HG03095 (cell line): ENCODE measurements around the gene CLN3.
"Not testable (repeated sequence)": the region's sequence is repeated elsewhere in the genome, so short reads cannot be mapped to it uniquely, and the experiment has no call there.

ENCODE experiments used
- ATAC-seq: cut with Tn5 transposase; IDR thresholded peaks from one replicate; pipeline ENCODE4 v1.9.1; 2021; ENCODE audit warnings: moderate library complexity; ENCODE audit not compliant: unreplicated experiment

Gene CLN3

DNA sequence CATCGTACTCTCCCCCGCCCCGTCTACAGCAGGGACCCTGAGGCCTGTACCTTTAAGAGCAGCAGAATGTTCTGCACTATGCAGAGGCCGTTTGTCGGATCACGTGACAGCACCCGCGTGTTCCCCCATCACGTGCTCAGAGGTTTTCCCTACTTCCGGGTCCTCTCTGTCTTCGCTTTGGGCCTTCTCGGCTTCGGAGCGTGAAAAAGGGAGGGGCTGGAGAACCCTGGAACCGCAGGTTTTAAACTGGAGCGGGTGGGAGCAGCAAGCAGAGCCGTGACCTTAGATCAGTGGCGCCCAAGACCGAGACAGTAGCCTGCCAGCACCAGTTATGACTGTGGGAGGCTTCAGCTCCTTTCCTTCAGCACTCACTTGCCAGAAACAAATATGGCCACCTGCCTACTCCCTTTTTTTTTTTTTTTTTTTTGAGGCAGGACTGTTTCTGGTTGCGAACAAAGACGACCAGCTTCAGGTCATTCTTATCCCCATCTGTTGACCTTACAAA lies at the start of gene CLN3:
TSS of gene CLN3 (minus strand) at position 105 of the 505 bp plus-strand sequence. CDS start 315 bp downstream, outside the sequence.
- ATAC-seq = peak; percentile 53

DNA sequence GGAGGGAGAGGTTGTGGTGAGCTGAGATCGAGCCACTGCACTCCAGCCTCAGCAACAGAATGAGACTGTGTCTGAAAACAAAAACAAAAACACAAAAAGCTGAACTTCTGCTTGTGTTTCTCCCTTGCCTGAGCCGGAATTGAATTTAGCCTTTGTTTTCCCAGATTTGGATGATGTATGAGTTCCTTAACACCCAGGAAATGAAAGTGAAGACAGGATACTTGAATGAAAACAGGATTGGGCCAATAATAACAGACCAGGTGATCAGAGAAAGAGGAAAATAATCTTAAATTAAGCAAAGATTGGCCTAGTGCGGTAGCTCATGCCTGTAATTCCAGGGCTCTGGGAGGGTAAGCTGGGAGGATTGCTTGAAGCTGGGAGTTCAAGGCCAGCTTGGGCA lies 48.5 kb upstream of the CLN3 start:
- ATAC-seq = no peak

DNA sequence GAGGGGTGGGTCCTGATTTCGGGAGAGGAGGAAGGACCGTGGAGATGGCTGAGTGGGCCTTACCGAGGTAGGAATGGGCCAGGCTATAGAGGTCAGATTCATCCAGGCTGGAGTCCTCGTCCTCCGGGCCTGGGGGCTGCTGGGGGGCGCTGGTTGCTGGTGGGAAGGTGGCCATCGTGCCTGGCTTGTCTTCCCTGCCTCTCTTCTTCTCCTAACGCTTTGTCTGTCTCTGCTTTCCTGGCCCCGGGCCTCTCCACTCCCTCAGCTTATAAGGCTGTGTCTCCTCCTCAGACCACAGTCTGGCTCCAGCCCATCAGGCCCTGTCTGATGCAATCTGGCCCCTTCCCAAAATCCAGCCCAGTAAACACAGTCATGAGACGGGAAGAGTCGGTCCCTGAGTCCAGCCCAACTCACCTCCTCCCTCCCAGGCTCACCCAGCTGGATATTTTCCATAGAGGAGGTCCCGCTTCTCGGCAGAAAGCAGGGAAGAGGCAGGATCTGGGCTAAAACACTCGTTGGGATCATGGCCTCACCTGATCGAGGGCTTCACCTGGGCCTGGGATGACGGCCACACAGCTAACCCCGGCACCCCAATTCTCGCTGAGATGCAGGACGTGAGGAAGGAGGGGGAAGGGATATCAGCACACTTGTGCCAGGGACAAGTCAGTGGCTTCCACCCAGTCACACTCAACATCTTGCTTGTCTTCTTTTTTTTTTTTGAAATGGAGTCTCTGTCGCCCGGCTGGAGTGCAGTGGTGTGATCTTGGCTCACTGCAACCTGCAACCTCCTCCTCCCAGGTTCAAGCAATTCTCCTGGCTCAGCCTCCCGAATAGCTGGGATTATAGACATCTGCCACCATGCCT lies 47.1 kb upstream of the CLN3 start, which contains the start of gene NUPR1:
TSS of gene NUPR1 (minus strand) at position 242 of the 864 bp plus-strand sequence. CDS start at position 175, 67 bp downstream.
- ATAC-seq = no peak

DNA sequence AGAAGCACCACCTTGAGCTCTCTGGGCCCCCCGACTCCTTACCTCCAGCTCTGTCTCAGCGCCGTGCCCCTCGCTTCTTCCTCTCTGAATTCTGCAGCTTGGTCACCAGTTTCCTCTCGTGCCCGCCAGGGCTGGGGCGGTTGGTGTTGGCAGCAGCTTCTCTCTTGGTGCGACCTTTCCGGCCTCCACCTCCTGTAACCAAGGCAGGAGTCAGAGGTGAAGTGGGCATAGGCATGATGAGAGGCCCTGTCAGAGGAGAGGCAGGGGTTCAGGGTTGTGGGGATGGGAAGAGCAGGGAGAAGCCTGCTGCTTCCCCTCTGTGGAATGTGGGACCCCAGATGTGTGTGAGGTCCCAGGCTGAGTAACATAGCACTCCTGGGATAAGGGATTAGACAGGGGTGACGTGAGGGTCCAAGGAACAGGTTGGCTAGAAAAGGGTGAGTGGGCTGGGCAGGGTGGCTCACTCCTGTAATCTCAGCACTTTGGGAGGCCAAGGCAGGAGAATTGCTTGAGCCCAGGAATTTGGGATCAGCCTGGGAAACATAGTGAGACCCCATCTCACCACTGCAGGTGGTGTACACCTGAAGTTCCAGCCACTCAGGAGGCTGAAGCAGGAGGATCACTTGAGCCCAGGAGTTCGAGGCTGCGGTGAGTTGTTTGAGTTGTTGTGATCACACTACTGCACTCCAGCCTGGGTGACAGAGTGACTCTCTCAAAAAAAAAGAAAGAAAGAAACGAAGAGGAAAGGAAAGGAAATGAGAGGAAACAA lies 46.3 kb upstream of the CLN3 start:
- ATAC-seq = no peak

DNA sequence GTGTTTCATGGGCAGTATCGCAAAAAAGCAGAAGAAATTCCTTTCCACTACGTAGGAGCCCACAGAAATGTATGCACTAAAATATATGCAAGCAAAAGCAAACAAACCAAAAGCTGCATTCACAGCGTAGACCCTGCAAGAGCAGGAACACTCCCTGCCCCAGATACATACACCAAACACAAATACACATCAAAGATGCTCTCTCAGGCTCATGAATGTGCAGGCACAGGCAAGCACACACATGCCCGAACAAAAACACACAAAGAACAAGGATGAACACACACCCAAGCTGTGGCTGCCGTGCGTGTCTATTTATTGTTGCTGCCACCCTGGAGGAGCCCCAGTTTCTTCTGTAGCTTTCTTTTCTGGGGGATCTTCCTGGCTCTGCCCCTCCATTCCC lies 45.2 kb upstream of the CLN3 start:
- ATAC-seq = no peak

DNA sequence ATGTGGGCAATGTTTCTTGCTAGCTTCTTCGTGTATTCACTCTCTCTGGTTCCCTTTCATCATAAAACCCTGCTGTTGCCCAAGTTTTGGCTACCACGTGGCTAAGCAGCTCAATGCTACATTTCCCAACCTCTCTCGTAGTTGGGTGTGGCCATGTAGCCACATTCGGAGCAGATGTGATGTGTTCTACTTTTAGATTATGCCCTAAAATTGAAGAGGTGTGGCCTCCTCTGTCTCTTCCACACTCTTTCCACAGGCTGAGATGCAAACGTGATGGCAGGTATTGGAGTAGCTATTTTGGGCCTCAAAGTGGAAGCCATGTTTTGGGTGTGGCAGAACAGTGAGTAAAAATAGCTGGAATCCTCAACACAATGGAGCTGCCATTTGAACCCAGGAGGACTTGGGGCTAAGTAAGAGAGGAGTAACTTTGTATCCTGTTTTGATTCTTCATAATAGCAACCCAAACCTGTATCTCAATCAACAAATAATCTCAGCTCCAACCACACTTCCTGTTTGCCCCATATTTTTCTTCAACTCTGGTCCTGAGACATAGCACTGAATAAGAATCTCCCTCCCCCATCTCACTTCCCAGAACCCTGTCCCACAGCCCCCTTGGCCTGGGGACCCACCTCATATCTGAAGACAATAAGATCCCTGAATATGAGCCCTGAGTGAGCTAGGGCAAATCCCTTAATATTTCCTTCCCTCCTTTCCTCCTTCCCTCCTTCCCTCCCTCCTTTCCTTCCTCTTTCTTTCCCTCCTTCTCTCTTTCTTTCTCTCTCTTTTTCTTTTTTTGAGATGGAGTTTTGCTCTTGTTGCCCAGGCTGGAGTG lies 42.9 kb upstream of the CLN3 start:
- no peak for ATAC-seq

DNA sequence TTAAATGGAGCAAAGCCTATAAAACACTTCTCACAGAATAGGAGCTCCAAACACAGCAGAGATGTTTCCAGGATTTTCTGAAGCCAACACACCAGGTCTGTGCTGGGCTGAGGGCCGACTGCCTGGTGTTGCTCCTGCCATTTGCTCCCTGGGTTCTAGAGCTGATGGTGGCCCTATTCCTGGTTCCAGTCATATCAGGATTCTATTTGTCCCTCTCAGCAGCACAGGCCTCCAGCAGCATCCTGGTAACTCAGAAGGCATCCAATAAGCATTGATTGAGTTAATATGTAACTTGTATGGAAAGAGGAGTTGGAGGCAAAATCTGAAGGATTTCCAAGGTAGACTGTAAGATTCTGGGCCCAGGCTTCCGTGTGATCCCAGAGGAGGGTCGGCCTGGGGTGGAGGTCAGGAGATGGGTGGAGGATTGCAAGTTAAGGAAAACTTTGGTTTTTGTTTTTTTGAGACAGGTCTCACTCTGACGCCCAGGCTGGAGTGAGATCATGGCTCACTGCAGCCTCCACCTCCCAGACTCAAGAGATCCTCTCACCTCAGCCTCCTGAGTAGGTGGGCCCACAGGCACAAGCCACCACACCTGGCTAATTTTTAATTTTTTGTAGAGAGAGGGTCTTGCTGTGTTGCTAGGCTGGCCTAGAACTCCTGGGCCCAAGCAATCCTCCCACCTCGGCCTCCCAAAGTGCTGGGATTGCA lies 41.2 kb upstream of the CLN3 start:
- no peak for ATAC-seq

DNA sequence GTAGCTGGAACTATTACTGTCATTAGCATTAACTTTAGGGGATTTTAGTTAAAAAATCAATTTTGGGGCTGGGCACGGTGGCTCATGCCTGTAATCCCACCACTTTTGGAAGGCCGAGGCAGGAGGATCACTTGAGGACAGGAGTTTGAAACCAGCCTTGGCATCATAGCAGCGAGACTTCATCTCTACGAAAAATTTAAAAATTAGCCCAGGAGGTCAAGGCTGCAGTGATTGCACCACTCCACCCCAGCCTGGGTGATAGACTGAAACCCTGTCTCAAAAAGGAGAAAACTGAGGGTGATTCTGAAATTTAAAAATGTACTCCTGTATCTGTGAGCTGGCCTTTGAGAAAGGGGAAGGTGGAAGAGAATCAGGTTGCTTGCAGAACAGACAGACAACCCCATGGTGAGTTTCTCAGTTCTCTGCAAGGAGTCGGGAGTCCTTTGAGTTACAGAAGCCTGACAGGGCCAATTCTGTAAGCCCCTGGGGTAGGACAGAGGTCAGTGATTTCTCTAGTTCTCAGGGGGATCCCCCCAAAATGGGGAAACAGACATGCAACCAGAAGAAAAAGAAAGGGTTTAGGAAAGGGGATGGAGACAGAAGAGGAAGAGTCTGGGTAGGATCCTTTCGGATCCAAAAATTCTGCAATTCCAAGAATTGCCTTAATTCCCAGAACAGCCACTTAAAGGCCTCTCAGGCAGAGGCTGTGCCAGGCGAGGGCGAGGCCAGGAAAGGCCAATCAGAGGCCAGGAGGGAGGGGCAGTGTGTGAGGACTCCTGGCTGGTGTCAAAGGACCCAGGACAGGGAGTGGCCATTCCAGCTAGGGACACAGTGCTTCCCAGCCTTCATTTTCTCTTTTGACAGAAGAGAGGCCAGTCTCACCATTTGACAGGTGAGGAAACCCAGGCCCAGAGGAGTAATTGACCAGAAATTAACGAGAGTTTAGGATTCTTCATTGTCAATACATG lies 40.2 kb upstream of the CLN3 start:
- ATAC-seq = no peak

DNA sequence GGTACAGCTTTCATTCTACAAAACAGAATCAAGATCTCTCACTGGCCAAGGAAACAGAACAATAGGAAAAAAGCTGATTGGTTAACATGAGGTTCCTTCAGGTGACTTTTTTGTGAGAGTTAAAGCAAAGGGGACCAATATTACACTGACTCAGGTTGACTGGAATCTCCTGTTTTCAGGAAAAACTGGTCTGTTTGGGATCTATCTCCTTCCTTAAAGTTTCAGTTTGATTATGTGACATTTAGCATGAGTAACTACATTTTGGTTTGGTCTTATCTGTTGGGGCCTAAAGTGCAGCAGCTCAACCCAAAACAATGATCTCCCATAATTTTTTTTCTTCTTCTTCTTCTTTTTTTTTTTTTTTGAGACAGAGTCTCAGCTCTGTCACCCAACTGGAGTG lies 37.2 kb upstream of the CLN3 start:
- no peak for ATAC-seq

DNA sequence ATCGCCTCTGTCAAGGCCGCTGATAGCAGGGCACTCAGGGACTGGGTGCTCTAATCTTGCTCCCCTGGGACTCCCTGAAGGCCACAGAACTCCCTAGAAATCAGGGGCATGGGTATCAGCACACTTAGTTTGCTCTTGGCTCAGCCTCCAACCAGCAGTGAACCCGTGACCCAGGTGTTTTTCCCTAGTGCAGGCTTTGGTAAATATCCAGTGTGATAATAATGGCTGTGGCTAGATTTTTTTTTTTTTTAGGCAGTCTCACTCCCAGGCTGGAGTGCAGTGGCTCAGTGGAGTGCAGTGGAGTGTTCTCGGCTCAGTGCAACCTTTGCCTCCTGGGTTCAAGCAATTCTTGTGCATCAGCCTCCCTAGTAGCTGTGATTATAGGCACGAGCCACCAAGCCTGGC lies 36.6 kb upstream of the CLN3 start:
- no peak for ATAC-seq

DNA sequence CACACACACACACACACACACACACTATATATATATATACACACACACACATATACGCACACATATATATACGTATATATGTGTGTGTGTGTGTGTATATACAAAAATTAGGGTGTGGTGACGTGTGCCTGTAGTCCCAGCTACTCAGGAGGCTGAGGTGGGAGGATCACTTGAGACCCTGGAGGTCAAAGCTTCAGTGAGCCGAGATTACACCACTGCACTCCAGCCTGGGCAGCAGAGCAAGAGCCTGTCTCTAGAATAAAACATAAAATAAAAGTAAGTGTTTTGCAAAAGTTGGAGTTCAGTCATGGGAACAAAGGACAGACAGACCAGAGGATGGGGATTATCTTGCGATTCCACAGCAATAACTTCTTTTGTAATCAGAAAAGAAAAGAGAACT lies 36.1 kb upstream of the CLN3 start:
- ATAC-seq = no peak

DNA sequence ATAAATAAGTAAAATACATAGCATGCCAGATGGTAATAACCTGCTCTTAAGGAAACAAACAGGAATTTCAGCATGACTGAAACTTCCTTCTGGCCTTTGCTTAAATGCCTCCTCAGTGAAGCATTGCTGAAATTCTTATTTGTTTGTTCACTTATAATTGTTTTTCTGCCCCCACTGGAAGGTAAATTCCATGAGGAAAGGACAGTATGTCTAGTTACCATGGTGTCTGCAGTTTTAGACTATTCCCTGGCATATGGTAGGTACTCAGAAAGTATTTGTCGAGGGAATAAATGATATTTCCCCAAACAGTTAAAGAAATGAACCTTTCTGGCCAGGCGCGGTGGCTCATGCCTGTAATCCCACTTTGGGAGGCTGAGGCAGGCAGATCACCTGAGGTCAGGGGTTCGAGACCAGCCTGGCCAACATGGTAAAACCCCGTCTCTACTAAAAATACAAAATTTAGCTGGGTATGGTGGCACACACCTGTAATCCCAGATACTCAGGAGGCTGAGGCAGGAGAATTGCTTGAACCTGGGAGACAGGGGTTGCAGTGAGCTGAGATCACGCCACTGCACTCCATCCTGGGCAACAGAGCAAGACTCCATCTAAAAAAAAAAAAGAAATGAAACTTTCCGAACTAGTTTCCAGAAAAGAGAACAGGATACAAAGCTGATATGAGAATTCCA lies 35.4 kb upstream of the CLN3 start:
- not testable (repeated sequence) for ATAC-seq

DNA sequence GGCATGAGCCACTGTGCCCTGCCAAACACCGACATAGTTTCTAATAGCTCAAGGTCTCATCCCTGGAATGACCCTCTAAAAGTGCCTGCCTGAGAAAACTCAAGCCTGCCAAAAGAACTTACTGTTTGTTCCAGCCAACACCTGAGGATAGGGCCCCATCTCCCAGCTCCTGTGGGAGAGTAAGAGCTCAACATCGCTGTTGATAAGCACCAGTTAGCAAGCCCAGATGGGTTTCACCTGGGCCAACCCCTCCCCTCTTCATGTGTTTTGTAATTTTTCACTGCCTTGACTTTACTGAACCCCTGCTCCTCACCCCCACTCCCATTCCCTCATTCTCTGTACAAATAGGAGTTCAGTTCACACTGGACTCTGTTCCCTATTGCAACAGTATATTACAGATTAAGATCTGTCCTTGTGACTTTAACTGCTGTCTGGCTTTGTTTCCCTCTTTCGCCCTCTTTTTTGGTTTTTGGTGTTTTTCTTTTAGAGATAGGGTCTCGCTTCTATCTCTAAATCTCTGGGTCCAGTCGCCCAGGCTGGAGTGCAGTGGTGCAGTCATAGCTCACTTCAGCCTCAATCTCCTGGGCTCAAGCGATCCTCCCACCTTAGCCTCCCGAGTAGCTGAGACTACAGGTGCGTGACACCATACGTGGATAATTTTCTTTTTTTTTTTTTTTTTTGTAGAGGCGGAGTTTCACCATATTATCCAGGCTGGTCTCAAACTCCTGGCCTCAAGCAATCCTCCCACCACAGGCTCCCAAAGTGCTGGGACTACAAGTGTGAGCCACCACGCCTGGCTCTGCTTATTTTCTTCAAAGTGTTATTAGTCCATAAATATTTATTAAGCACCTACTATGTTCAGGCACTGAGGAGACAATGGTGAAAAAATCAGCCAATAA lies 34.6 kb upstream of the CLN3 start:
- ATAC-seq = no peak

DNA sequence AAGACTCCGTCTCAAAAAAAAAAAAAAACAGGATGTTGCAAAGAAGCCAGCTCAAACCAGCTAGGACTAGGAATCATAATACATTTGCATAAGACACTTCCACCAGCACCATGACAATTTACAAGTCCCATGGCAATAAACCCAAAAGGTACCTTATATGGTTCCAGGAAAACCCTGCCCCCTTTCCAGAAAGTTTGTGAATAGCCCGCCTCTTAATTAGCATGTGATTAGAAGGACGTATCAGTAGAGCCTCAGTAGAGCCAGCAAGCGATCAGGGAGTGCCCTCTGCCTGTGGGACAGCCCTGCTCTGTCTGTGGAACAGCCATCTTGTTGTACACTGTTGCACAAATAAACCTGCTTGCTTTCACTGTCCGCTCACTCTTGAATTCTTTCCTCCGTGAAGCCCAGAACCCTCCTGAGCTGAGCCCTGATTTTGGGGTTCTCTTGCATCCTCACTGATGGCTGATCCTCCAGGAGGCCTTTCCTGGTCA lies 32.9 kb upstream of the CLN3 start:
- ATAC-seq = no peak

DNA sequence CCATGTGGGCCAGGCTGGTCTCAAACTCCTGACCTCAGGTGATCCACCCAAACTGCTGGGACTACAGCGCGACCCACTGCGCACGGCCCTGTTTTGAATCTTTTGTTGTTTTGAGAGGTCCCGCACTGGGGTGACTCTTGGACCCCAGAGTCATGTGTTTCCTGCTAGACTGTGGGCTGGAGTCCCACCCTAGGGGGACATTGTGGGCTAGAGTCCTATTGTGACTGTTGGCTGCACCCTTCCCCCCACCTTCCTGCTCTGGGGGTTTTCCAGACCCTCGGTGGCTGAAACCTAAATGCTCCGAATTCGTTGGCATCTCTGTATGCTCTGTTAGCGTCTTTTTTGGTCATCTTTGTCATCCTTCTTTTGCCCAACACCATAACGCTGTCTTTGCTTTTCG lies 30.9 kb upstream of the CLN3 start:
- no peak for ATAC-seq

DNA sequence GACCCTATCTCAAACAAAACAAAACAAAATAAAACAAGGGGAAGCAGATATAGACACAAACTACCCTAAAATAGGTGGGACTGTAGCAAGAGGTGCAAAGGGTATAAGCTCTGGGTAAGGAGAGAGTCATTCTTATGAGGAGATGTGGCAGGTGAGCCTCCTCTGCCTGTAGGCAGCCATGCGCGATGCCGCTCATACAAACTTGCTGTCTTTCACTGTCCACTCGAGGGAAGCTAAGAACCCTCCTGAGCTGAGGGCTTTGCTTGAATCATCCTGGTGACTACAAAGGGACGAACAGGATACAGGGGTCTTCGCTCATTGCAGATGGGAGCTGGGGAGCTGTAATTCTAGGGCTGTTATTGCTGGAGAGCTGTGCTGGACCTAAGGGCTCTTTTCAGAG lies 29.6 kb upstream of the CLN3 start:
- no peak for ATAC-seq

DNA sequence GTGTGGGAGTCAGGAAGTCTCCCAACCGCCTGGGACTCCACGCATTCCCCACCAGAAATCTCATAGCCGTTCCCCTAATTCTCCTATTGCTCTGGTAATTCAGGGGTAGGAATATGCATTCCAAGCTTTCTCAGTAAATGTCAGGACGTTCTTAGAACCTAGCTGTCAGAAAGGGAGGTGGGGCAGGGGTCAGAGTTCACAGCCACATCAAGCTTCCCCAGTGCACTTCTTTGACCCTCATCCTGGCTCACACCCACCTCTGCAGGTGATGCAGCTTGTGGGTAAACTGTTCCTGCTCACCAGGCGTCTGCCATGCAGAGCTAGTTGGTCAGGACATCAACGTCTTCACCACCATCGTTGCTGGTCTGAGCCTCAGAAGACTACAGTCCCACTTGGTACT lies 28.8 kb upstream of the CLN3 start:
- no peak for ATAC-seq
